RWPE2 (cell line): ENCODE data around the gene MRPS9.

Experiments used
- ATAC-seq: fragments of 200-7000 bp; cut with Tn5 transposase; 3 replicates; pipeline ENCODE4 v1.9.1; 2021; ENCODE audit warnings: low read depth
- DNase-seq: peaks from one replicate; pipeline ENCODE4 v3.0.0-alpha.2; 2020; ENCODE audit warnings: low spot score
- H3K27ac ChIP-seq: fragments of 450-650 bp; 2 replicates; pipeline ENCODE4 v1.5.1; 2017; ENCODE audit warnings: mild to moderate bottlenecking; ENCODE audit not compliant: poor library complexity, severe bottlenecking
- H3K27me3 ChIP-seq: fragments of 250-450 bp; sonication (Bioruptor Pico); 2 replicates; pipeline ENCODE4 v1.5.1; 2021; ENCODE audit warnings: mild to moderate bottlenecking, moderate library complexity; ENCODE audit not compliant: insufficient read depth, poor library complexity, severe bottlenecking
- H3K36me3 ChIP-seq: fragments of 250-450 bp; sonication (Bioruptor Pico); 2 replicates; pipeline ENCODE4 v1.5.1; 2020; ENCODE audit warnings: low read depth, mild to moderate bottlenecking, moderate library complexity
- H3K4me1 ChIP-seq: fragments of 250-450 bp; sonication (Bioruptor Pico); 2 replicates; pipeline ENCODE4 v1.5.1; 2021; ENCODE audit warnings: mild to moderate bottlenecking, moderate library complexity; ENCODE audit not compliant: insufficient read depth, poor library complexity, severe bottlenecking
- H3K4me3 ChIP-seq: fragments of 250-450 bp; sonication (Bioruptor Pico); 2 replicates; pipeline ENCODE4 v1.5.1; 2021; ENCODE audit warnings: mild to moderate bottlenecking, moderate library complexity; ENCODE audit not compliant: severe bottlenecking
- H3K9me3 ChIP-seq: fragments of 250-450 bp; sonication (Bioruptor Pico); 2 replicates; pipeline ENCODE4 v1.5.1; 2021; ENCODE audit warnings: mild to moderate bottlenecking, moderate library complexity; ENCODE audit not compliant: severe bottlenecking
- CTCF ChIP-seq: fragments of 450-650 bp; IDR thresholded peaks from one replicate; pipeline ENCODE4 v1.5.1; 2017; ENCODE audit warnings: mild to moderate bottlenecking, moderate library complexity; ENCODE audit not compliant: poor library complexity, severe bottlenecking

Gene MRPS9

DNA sequence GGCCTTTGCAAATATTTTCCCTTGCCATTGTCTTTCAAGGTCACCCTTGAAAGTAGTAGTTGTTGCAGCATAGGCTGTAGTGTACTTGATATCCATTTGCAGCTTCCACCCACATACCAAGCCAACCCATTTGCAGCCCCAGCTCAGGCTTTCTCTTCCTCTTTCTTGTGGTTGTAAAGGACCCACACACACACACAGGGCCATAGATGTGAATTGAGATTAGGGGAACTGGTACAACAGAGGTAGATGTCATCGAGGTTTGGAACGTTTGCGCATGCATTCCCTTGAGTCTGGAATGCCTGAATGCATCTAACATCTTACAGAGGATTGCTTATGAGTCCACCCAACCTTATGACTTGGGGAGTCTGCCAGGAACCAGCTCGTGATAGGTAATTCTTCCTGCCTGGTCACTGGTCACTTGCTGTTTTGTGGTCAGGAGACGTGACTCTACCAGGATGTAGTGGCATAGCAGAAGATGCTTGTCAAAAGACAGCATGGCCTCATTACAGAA, 91.9 kb downstream of the MRPS9 start:
- no peak for TF ChIP-seq CTCF
- Histone ChIP-seq H3K9me3 (no peaks in the 10 kb centered on the region), H3K27me3 (no peaks in the 10 kb centered on the region), H3K36me3 (no peaks in the 10 kb centered on the region), H3K4me1 (no peaks in the 10 kb centered on the region), H3K4me3 (no peak overlapping the region), H3K27ac (no peak overlapping the region)
- no peak for DNase-seq
- no peak for ATAC-seq

GRCh38 chr2:105130546-105130945, 92.7 kb downstream of the MRPS9 start:
- Histone ChIP-seq H3K36me3 (no peaks in the 10 kb centered on the region), H3K4me3 (no peak overlapping the region), H3K27me3 (no peaks in the 10 kb centered on the region), H3K4me1 (no peaks in the 10 kb centered on the region), H3K9me3 (no peaks in the 10 kb centered on the region), H3K27ac (no peak overlapping the region)
- DNase-seq, result no peak
- ATAC-seq, result no peak
- TF ChIP-seq CTCF, result no peak

DNA sequence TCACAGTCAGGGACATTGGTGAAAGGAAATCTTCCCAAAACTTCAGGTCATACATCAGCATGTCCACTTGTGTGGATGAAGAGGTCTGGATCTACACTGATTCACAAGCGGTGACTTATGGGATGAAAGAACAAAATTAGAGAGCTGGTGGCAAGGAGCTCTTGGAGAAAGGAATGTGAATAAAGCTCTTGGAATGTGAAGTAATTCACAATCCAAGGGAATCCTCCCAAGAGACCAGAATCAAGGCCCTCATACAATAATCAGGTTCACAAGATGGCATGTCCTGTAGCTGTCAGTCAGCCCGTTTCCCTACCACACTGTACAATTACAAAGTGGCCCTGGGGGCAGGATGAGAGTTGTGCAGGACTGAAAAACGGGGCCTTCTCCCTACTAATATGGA, 96.2 kb downstream of the MRPS9 start:
- Histone ChIP-seq H3K4me3 (no peak overlapping the region), H3K4me1 (no peaks in the 10 kb centered on the region), H3K9me3 (no peaks in the 10 kb centered on the region), H3K27me3 (no peaks in the 10 kb centered on the region), H3K27ac (no peak overlapping the region), H3K36me3 (no peaks in the 10 kb centered on the region)
- no peak for DNase-seq
- ATAC-seq, result no peak
- TF ChIP-seq CTCF, result no peak

GRCh38 chr2:105135436-105135835, 97.6 kb downstream of the MRPS9 start:
- ATAC-seq (no peak), DNase-seq (no peak)
- TF ChIP-seq CTCF, result no peak
- H3K27me3 ChIP-seq, result no peaks in the 10 kb centered on the region
- no peak overlapping the region for H3K27ac ChIP-seq
- H3K4me3 ChIP-seq, result no peak overlapping the region
- no peaks in the 10 kb centered on the region for H3K9me3 ChIP-seq
- no peaks in the 10 kb centered on the region for H3K4me1 ChIP-seq
- no peaks in the 10 kb centered on the region for H3K36me3 ChIP-seq

DNA sequence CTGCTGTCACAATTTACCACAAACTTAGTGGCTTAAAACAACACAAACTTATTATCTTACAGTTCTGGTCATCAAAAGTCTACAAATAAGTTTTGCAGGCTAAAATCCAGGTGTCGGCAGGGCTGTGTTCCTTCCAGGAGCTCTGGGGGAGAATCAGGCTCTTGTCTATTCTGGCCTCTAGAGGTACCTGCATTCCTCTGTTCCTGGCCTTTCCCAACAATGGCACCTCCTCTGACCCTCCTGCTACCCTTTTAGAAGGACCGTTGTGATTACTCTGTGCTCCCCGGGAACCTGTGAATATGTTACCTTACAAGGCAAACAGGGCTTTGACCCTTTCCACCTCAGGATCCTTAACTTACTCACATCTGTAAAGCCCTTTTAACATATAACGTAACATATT, 98.5 kb downstream of the MRPS9 start:
- DNase-seq (no peak), ATAC-seq (no peak)
- TF ChIP-seq CTCF, result no peak
- Histone ChIP-seq H3K36me3 (no peaks in the 10 kb centered on the region), H3K4me1 (no peaks in the 10 kb centered on the region), H3K27ac (no peak overlapping the region), H3K27me3 (no peaks in the 10 kb centered on the region), H3K9me3 (no peaks in the 10 kb centered on the region), H3K4me3 (no peak overlapping the region)
